NCI-H2196 (cell line): ENCODE measurements around the gene CNIH2.
"Not testable (repeated sequence)": the region's sequence is repeated elsewhere in the genome, so short reads cannot be mapped to it uniquely, and the experiment has no call there.

Experiments
- DNase-seq: peaks from one replicate; lab custom pipeline; 2025; ENCODE audit not compliant: unreplicated experiment; lab: John Stamatoyannopoulos, UW

Gene CNIH2

GRCh38 chr11:66289548-66290329 is 11.8 kb downstream of the CNIH2 start:
- DNase-seq = no peak

DNA sequence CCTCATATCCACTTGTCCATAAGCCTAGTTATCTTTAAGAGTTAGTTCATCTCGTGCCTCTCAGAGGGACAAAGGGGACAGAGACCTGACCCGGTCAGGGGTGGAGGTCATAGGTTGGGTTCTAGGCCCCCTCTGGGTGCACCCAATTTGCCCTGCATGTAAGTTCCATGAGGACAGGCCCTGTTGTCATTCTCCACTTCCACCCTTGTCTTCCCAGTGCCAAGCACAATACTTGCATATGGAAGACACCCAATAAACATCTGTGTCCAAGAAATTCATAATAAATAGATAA is 12.3 kb downstream of the CNIH2 start:
- DNase-seq = no peak

- no peak for DNase-seq
Measured at GRCh38 chr11:66291303-66291705, 13.3 kb downstream of the CNIH2 start.

- peak; percentile 53 for DNase-seq
Measured at GRCh38 chr11:66291706-66292542, 13.9 kb downstream of the CNIH2 start, which contains the start of gene TMEM151A. TSS of gene TMEM151A (plus strand) at chr11:66291894. CDS start at chr11:66292014, 120 bp downstream.

DNA sequence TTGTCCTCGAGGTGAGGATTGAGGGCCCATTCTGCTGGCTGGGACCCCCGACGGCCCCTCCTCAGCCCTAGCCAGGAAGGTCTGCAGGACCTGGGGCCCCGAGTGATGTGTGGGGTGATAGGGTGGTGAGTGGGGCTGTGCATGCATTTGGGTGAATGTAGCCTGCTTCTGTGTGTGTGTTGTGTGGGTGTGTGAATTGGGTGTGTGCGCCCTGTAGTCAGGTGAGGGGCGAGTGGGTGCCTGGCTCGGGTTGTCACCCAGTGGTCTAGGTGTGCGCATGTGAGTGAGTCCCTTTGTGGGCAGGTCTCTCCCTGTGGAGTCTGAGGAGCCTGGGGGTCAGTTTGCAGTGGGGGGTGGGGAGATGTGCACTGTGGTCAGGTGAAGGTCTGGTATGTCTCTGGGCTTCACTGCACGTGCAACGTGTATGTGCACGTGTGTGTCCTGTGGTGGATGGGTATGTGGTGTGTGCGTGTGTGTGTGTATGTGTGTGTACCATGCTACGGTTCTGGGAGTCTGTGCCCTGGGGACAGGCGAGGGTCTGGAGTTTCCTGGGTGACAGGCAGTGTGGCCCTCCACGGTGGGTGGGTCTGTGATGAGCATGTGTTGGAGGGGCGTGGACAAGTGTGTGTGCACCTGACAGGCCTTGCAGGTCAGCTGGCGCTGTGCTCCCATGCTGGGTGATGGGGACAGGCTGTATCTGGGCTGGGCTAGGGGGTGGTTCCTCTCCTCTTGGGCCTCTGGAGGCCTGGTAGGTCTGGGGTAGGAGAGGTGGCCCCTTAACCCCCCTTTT is 14.8 kb downstream of the CNIH2 start:
- DNase-seq = no peak

GRCh38 chr11:66293352-66293751 is 15.4 kb downstream of the CNIH2 start:
- no peak for DNase-seq

DNA sequence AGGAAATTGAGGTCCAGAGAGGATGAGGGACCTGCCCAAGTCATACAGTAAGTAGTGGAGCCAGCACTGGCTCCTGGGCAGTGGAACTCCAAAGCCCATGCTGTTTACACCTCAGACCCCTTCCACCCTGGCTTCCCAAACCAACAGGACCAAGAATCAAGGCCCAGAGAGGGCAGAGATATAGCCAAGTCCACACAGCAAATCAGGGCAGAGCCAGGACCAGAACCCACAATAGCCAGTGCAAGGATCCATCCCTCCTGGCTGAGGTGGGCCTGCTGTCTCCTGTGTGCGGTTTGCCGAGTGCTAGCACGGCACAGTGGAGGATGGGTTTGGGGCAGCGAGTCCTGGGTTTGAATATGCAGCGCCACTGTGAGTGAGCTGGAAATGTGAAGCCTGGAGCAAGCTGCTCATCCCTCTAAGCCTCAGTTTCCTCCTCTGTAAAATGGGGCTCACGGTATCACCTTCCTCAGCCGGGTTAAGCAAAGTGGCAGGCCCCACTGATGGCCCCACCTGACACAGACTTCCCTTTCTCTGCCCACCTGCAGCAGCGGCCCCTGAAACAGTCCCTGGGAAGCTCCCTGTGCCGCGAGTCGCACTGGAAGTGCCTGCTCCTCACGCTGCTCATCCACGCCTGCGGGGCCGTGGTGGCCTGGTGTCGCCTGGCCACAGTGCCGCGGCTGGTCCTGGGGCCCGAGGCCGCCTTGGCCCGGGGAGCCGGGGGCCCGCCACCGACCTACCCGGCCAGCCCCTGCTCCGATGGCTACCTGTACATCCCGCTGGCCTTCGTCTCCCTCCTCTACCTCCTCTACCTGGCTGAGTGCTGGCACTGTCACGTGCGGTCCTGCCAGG is 16.0 kb downstream of the CNIH2 start:
- DNase-seq = no peak

DNA sequence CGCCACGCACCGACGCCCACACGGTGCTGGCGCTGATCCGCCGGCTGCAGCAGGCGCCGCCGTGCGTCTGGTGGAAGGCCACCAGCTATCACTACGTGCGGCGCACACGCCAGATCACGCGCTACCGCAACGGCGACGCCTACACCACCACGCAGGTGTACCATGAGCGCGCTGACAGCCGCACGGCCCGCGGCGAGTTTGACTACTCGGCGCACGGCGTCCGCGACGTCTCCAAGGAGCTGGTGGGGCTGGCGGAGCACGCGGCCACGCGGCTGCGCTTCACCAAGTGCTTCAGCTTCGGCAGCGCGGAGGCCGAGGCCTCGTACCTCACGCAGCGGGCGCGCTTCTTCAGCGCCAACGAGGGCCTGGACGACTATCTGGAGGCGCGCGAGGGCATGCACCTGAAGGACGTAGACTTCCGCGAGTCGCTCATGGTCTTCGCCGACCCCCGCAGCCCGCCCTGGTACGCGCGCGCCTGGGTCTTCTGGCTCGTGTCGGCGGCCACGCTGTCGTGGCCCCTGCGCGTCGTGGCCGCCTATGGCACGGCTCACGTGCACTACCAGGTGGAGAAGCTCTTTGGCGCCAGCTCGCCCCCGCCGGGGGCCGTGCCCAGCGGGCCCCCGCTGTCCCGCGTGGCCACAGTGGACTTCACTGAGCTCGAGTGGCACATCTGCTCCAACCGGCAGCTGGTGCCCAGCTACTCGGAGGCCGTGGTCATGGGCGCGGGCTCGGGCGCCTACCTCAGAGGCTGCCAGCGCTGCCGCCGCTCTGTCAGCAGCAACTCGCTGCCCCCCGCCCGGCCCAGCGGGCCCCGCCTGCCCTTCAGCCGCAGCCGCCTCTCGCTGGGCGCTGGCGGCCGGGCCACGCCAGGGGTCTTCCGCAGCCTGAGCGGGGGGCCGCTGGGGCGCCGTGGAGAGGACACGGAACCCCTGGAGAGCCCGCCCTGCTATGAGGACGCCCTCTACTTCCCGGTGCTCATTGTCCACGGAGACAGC is 16.9 kb downstream of the CNIH2 start:
- no peak for DNase-seq

DNA sequence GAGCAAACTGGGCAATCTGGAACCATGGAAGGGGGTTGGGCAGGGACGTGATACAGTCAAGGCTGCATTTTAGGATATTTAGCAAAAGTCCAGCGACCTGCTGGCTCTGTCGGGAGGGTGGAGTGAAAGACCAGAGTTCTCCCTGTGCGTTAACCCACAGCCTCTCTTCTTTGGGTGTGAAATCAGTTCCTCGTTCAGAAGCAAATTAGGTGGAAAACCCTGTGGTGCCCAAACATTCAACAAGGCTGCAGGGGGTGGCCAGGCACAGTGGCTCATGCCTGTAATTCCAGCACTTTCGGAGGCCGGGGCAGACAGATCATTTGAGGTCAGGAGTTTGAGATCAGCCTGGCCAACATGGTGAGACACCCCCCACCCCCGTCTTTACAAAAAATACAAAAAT is 19.6 kb downstream of the CNIH2 start:
- DNase-seq = no peak

DNA sequence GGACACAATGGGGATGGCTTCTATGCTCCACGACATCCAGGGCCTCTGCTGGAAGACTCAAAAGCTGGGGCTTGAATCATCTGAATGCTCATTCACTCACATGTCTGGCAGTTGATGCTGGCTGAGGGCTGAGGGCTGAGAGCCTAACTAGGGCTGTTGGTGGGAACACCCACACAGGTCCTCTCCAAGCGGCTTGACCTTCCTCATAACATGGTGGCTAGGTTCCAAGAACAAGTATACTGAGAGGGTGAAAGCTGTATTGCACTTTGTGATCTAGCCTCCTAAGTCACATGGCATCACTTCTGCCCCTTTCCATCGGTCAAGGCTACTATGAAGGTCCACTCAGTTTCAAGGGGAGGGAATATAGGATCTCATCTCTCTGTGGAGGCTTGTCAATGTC is 21.2 kb downstream of the CNIH2 start:
- no peak for DNase-seq

DNA sequence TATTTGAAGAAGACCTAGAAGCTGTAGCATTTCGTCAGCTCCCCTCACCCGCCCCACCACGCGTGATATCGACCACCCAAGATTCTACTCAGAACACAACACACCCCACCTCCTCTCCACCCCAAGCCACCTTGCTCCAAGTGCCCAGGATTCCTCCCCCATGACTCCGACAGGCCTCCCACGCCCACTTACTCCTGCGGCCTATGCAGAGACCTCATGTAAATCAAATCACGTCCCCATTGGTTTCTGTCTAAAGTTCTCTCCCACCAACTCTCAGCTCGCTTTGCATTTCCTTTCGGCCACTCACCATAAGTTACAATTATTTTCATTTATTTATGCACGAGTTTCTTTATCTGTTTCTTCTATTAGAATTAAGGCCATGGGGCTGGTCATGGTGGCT is 24.7 kb downstream of the CNIH2 start:
- no peak for DNase-seq

DNA sequence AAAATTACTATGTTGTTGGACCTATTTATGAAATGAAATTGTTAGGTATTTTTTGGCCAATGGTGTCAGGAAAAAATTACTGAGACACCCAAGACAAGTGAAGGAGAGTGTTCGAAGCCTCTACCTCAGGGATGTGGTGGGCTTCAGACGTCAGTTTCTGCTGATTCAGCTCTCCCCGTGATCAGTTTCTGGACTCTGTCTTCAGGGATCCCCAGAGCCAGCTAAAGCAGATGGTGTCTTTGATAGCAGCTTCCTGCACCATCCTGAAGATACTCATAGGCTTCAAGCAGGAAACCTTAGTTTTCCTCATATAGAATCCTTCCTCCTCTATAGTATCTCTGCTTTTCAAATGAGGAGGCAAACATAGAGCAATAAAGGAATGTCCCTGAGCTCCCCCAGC is 31.5 kb downstream of the CNIH2 start:
- no peak for DNase-seq

- no peak for DNase-seq
Measured at GRCh38 chr11:66310324-66310723, 32.3 kb downstream of the CNIH2 start.

- DNase-seq = not testable (repeated sequence)
Measured at GRCh38 chr11:66310803-66311440, 32.9 kb downstream of the CNIH2 start.

- DNase-seq = no peak
Measured at GRCh38 chr11:66311470-66311964, 33.5 kb downstream of the CNIH2 start.

DNA sequence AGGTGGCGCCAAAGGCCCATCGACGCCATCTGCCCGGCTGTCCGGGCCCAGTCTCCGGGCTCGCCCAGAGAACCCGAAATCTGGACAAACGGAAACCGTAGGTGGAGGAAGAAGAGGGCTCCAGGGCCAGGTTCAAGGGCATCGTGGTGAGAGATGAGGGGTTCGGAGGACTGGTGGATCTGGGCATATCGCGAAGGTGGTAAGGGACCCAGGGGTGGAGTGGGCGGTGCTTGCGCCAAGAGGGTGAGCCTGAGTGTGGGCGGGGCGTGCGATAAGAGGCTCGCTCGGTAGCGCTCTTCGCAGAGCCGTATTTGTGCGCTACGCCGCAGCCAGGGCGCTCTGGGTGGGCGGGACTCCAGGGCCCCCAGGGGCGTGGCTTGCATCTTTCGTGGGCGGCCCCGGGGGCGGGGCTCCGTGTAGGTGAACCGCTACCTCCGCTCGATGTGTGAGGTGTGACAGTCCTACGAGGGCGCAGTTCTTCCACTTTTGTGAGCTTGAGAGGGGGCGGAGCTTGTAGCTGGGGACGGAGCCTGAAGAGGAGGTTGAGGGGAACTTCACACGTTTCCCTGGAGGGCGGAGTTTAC is 34.1 kb downstream of the CNIH2 start:
- DNase-seq = peak; percentile 97

GRCh38 chr11:66312549-66313320 is 34.8 kb downstream of the CNIH2 start:
- peak; percentile 97 for DNase-seq
